K562 (cell line): ENCODE data around the gene RIN3. TPM values are rescaled to one million over a fixed set of nuclear protein-coding genes. Genes with fewer than 3 reads are reported as not detected.

Experiments used
- ATAC-seq: fragments of 200-7000 bp; cut with Tn5 transposase; 3 replicates; pipeline ENCODE4 v1.9.1; 2020; ENCODE audit warnings: moderate library complexity
- BruUV-seq: library from RNA; stranded (reverse); fragments of 400-500 nt; replicated peaks from 2 replicates; lab custom pipeline; 2021; lab: Mats Ljungman, UMichigan
- CTCF ChIA-PET: fragments of 300-600 bp; formaldehyde crosslinking; extraction: SDS; loops from one replicate; lab custom pipeline; 2021; ENCODE audit warnings: low intra/inter-chr PET ratio; lab: Yijun Ruan, JAX
- POLR2A ChIA-PET: fragments of 300-600, 350-650 bp; sonication (Branson Sonifier 250); formaldehyde crosslinking; extraction: SDS; loops from one replicate; lab custom pipeline; 2021; ENCODE audit warnings: antibody characterized with exemption, inconsistent platforms; lab: Yijun Ruan, JAX
- DNase-seq, 4 experiments: peaks; one replicate each; pipeline versions ENCODE4 v3.0.0 to v3.0.0-alpha.2; 2011 to 2018; ENCODE audit warnings: low spot score in 3 of 4, mixed read lengths in 3 of 4; ENCODE audit errors: extremely low read depth in 1 of 4
- FAIRE-seq: peaks from 2 replicates; lab custom pipeline; 2011; peaks lifted over from hg19 to GRCh38; lab: Jason Lieb, UNC
- H2AFZ ChIP-seq: 2 replicates; pipeline ENCODE4 v1.6.0; 2011; ENCODE audit warnings: low read depth, low read length, control low read depth, inconsistent platforms
- H3K27ac ChIP-seq: fragments of 200-600 bp; 3 replicates; pipeline ENCODE4 v1.8.0; 2011; ENCODE audit warnings: low read depth, mild to moderate bottlenecking, control low read depth, inconsistent platforms, low read length, moderate library complexity, mixed read lengths; ENCODE audit errors: extremely low read depth
- H3K27me3 ChIP-seq, 2 experiments: fragments of 300-600 bp in 1 of 2; 2 replicates in 1 of 2; 3 replicates in 1 of 2; pipeline versions ENCODE4 v1.6.0 to v1.8.0; 2011; ENCODE audit warnings: inconsistent platforms in 2 of 2, low read length in 2 of 2, mild to moderate bottlenecking in 1 of 2, mixed read lengths in 1 of 2, moderate library complexity in 1 of 2; ENCODE audit not compliant: control insufficient read depth in 2 of 2, insufficient read depth in 2 of 2
- H3K36me3 ChIP-seq: fragments of 300-600 bp; 3 replicates; pipeline ENCODE4 v1.8.0; 2011; ENCODE audit warnings: mild to moderate bottlenecking, low read length, inconsistent platforms; ENCODE audit not compliant: control insufficient read depth, insufficient read depth
- H3K4me1 ChIP-seq, 2 experiments: fragments of 200-600 bp in 1 of 2; replicated peaks in 1 of 2; 2 replicates in 1 of 2; 3 replicates in 1 of 2; pipeline versions ENCODE4 v1.5.1 to v1.8.0; 2011; ENCODE audit warnings: inconsistent platforms in 2 of 2, low read length in 2 of 2, mild to moderate bottlenecking in 1 of 2, mixed read lengths in 1 of 2, moderate library complexity in 1 of 2; ENCODE audit not compliant: control insufficient read depth in 2 of 2, insufficient read depth in 2 of 2
- H3K4me2 ChIP-seq: 2 replicates; pipeline ENCODE4 v1.6.1; 2011; ENCODE audit warnings: low read length, control low read depth, inconsistent platforms, mixed read lengths; ENCODE audit not compliant: insufficient read depth
- H3K4me3 ChIP-seq: fragments of 200-600 bp; sonication (generic), shearing (Covaris generic); 2 replicates; pipeline ENCODE4 v1.5.1; 2016; ENCODE audit warnings: control low read depth, inconsistent platforms
- H3K79me2 ChIP-seq: fragments of 200-600 bp; 3 replicates; pipeline ENCODE4 v1.8.0; 2011; ENCODE audit warnings: low read length, inconsistent platforms; ENCODE audit not compliant: control insufficient read depth, insufficient read depth
- H3K9ac ChIP-seq, 2 experiments: 2 replicates each; pipeline versions ENCODE4 v1.6.0 to v1.6.1; 2011; ENCODE audit warnings: low read depth in 2 of 2, low read length in 2 of 2, control low read depth in 1 of 2, inconsistent platforms in 1 of 2, mild to moderate bottlenecking in 1 of 2, mixed read lengths in 1 of 2; ENCODE audit not compliant: insufficient read depth in 1 of 2
- H3K9me1 ChIP-seq: one replicate; pipeline ENCODE4 v1.6.0; 2011; ENCODE audit warnings: inconsistent platforms, mild to moderate bottlenecking, low read length, moderate library complexity; ENCODE audit not compliant: control insufficient read depth, insufficient read depth
- H3K9me3 ChIP-seq: replicated peaks from 2 replicates; pipeline ENCODE4 v1.5.1; 2011; ENCODE audit warnings: low read depth, low read length, inconsistent platforms; ENCODE audit not compliant: control insufficient read depth, insufficient read depth
- H4K20me1 ChIP-seq: replicated peaks from 2 replicates; pipeline ENCODE4 v1.6.1; 2011; ENCODE audit warnings: low read length, inconsistent platforms, mixed read lengths; ENCODE audit not compliant: control insufficient read depth, insufficient read depth
- ARID1B ChIP-seq: fragments of 450-650 bp; IDR thresholded peaks from 2 replicates; pipeline ENCODE4 v1.6.1; 2016; ENCODE audit warnings: antibody characterized with exemption, mild to moderate bottlenecking, inconsistent platforms
- CLOCK ChIP-seq: fragments of 250-450 bp; sonication (Bioruptor Pico); IDR thresholded peaks from 2 replicates; pipeline ENCODE4 v1.4.0; 2020; ENCODE audit warnings: mild to moderate bottlenecking, moderate library complexity, borderline replicate concordance
- TAL1 ChIP-seq: fragments of 450-650 bp; IDR thresholded peaks from 2 replicates; pipeline ENCODE4 v1.6.1; 2016; ENCODE audit warnings: mild to moderate bottlenecking
- ZFX ChIP-seq: sonication (generic); formaldehyde crosslinking; IDR thresholded peaks from 2 replicates; pipeline ENCODE4 v1.8.0; 2022; ENCODE audit warnings: mild to moderate bottlenecking, missing genetic modification reagents, moderate library complexity
- WGBS: fragments of 100-300 bp; shearing (Covaris generic); methylation state at CpG from one replicate; pipeline ENCODE4 v1.1.6; 2016; ENCODE audit warnings: low coverage, mixed read lengths; ENCODE audit not compliant: insufficient coverage; ENCODE audit errors: missing lambda C conversion rate; 5-methylcytosine and 5-hydroxymethylcytosine counted together
- in situ Hi-C: fragments of 300-500 bp; cut with MboI; formaldehyde crosslinking; loops from 4 replicates; pipeline ENCODE4 v1.15.0; 2018; ENCODE audit warnings: inconsistent platforms, mixed read lengths
- intact Hi-C: fragments of 100-400 bp; cut with micrococcal nuclease; formaldehyde crosslinking; loops from 2 replicates; pipeline ENCODE4 v1.14.2; 2022
- polyA plus RNA-seq, 8 experiments: library from polyadenylated mRNA; depleted of rRNA in 4 of 8; stranded (reverse) in 5 of 8; unstranded in 3 of 8; fragments of >200 nt; fragmentation: Nextera tagmentation in 2 of 8; fragmentation: Illumina TruSeq in 1 of 8; extraction: Ambion mirVana in 2 of 8; extraction: Trizol in 1 of 8; gene quantifications; 2 replicates each; pipeline versions ENCODE4 v1.2.1 to v1.2.3, GENCODE V29; 2011 to 2014; ENCODE audit warnings: inconsistent platforms in 1 of 8, missing spikeins in 1 of 8
- total RNA-seq, 7 experiments: library from RNA; depleted of rRNA in 6 of 7; stranded (reverse); fragments of >200 nt in 6 of 7; fragmentation: Illumina TruSeq in 2 of 7; extraction: Trizol in 2 of 7; gene quantifications; 2 replicates each; pipeline versions ENCODE4 v1.2.1 to v1.2.3, GENCODE V29; 2011 to 2021; ENCODE audit warnings: low replicate concordance in 1 of 7
- TF ChIP-seq, protein P1 (sequence below), 3 experiments: fragments of 200-800 bp in 1 of 3; sonication (Bioruptor generic) in 1 of 3; sonication (generic) in 1 of 3; formaldehyde crosslinking in 1 of 3; IDR thresholded peaks; 2 replicates each; pipeline versions ENCODE4 v1.6.1 to v1.8.0; 2016 to 2022; ENCODE audit warnings: mild to moderate bottlenecking in 2 of 3, missing compliant biosample characterization in 2 of 3, missing genetic modification characterization in 2 of 3, missing genetic modification reagents in 1 of 3
- TF ChIP-seq, protein P2 (sequence below): sonication (generic); IDR thresholded peaks from 2 replicates; pipeline ENCODE4 v1.6.1; 2016

RIN3 gene
- total and polyA plus RNA-seq, 9 of the 15 experiments (the other 6 are each of a cell fraction or from before 2014, with no cell fraction given), result 0.01 to 0.49 (median 0.08) TPM; not detected in 5

DNA sequence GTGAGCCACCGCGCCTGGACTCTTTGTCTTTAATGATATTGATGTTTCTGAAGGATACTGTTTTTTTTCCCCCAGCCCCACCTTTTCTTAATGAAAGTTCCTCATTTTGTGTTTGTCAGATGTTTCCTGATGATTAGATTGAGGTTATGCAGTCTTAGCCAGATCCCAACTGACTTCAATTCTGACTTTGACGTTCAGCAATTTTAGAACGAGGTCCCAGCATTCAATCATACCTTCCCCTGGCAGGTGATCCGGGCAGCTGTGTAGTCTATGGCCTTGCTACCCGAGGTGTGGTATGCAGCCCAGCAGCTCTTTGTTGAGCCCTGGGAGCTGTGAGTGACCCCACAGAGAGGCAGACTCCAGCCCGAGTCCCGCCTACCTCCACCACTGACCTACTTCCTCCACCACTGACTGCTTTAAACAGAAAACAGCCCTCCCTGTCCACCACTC is 152.1 kb downstream of the RIN3 start (continued):
- TF ChIP-seq, protein P1, sequence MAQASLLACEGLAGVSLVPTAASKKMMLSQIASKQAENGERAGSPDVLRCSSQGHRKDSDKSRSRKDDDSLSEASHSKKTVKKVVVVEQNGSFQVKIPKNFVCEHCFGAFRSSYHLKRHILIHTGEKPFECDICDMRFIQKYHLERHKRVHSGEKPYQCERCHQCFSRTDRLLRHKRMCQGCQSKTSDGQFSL (CRISPR knock-in tag; IDR thresholded peaks at IDR 0.05), result no peak
- TF ChIP-seq, protein P1 (tag; IDR thresholded peaks at IDR 0.05), result no peak
- peak; percentile 18; the same call in 1 of the 2 replicates for TF ChIP-seq TAL1
- peak; percentile 29; the same call in 1 of the 2 replicates for TF ChIP-seq ARID1B

GRCh38 chr14:92666251-92666650 is 152.7 kb downstream of the RIN3 start:
- H3K9me3 ChIP-seq, result no peaks in the 10 kb centered on the region
- H3K27ac ChIP-seq, result peak overlapping the region; percentile 67; the same call in 2 of the 3 replicates
- in situ Hi-C loops, result no loop called here
- H3K4me2 ChIP-seq, result no peak overlapping the region
- ChIA-PET CTCF (no interaction called here), POLR2A (interaction anchor here (0.7 kb wide), 1 partner anchor 1080 kb away, joined by 3 read pairs; no protein-coding TSS in a partner anchor)
- no peak for TF ChIP-seq CLOCK (CRISPR knock-in tag)
- TF ChIP-seq, protein P2, sequence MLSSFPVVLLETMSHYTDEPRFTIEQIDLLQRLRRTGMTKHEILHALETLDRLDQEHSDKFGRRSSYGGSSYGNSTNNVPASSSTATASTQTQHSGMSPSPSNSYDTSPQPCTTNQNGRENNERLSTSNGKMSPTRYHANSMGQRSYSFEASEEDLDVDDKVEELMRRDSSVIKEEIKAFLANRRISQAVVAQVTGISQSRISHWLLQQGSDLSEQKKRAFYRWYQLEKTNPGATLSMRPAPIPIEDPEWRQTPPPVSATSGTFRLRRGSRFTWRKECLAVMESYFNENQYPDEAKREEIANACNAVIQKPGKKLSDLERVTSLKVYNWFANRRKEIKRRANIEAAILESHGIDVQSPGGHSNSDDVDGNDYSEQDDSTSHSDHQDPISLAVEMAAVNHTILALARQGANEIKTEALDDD, result 0 out of 2 replicates have a peak, but pooled peaks have one; percentile 6
- TF ChIP-seq ZFX (CRISPR knock-in tag), result 0 out of 2 replicates have a peak, but pooled peaks have one; percentile 1
- no peaks in the 10 kb centered on the region for H3K36me3 ChIP-seq
- H2AFZ ChIP-seq, result peak overlapping the region; percentile 68; the same call in 1 of the 2 replicates
- no TSS peak for BruUV-seq
- no peak overlapping the region for H3K9ac ChIP-seq
- no peaks in the 10 kb centered on the region for H3K79me2 ChIP-seq
- no peak for DNase-seq
- H3K4me1 ChIP-seq, result no peaks in the 10 kb centered on the region; a peak in 3 of 5 replicates
- 25% methylated on average over 9 of the region's 9 CpGs for WGBS
- peaks cover 3 to 7% of the 10 kb centered on the region in 2 experiments; a peak in 2 of 5 replicates for H3K27me3 ChIP-seq
- H4K20me1 ChIP-seq, result no peaks in the 10 kb centered on the region
- peaks cover 3% of the 10 kb centered on the region for H3K9me1 ChIP-seq
- intact Hi-C loops, result no loop called here
- H3K4me3 ChIP-seq, result no peak overlapping the region
- no peak for FAIRE-seq
- ATAC-seq, result no peak
